GM10248 (cell line): Measurements from ENCODE around the gene TMEM167B.

Experiments used
- CTCF ChIA-PET: fragments of 300-600 bp; sonication (Branson Sonifier 250); formaldehyde crosslinking; extraction: SDS; loops from one replicate; lab custom pipeline; 2021; ENCODE audit warnings: antibody characterized with exemption; lab: Yijun Ruan, JAX
- POLR2A ChIA-PET: fragments of 350-650 bp; sonication (Branson Sonifier 250); formaldehyde crosslinking; extraction: SDS; loops from one replicate; lab custom pipeline; 2020; ENCODE audit warnings: antibody characterized with exemption; lab: Yijun Ruan, JAX
- DNase-seq: peaks from one replicate; pipeline ENCODE4 v3.0.0; 2012; ENCODE audit errors: extremely low spot score
- CTCF ChIP-seq: IDR thresholded peaks from 2 replicates; pipeline ENCODE4 v1.5.1; 2012; ENCODE audit warnings: mild to moderate bottlenecking, low read depth; ENCODE audit errors: extremely low read depth, missing control alignments, control extremely low read depth

TMEM167B gene

DNA sequence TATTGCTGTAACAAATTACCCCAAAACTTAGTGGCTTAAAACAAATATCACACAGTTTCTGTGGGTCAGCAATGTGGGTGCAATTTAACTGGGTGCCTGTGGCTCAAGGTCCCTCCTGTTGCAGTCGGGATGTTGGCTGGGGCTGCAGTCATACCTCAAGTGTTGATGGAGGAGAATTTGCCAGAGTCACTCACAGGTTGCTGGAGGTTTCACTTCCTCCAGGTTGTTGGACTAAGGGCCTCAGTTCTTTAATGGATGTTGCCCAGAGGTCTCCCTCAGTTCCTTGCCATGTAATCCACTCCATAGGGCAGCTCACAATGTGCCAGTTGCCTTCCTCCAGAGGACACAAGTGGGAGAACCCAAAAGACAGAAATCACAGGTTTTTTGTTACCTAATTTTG lies 12.2 kb upstream of the TMEM167B start:
- ChIA-PET POLR2A (no interaction called here), CTCF (interaction anchor here (0.9 to 1.2 kb wide), 2 partner anchors 8 to 33 kb away, joined by 3 to 4 read pairs; no protein-coding TSS in a partner anchor)
- DNase-seq: no peak
- TF ChIP-seq CTCF: no peak

DNA sequence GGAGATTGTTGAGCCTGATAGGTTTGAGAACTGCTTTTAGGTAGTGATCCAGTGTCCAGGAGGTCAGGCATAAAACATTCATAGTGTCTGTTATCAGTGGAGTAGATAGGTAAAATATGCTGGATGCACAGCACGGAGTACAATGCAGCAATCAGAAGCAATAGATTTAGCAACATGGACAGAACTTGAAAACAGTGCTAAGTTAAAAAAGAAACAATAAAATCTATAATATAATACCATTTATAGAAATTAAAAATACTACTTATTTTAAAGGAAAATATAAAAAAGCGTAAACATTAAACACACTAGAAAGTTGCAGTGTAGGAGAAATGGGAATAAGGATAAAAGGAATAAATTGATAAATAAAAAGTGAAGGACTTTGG lies 11.3 kb upstream of the TMEM167B start:
- no peak for TF ChIP-seq CTCF
- POLR2A ChIA-PET: no interaction called here
- CTCF ChIA-PET: no interaction called here
- DNase-seq: no peak

DNA sequence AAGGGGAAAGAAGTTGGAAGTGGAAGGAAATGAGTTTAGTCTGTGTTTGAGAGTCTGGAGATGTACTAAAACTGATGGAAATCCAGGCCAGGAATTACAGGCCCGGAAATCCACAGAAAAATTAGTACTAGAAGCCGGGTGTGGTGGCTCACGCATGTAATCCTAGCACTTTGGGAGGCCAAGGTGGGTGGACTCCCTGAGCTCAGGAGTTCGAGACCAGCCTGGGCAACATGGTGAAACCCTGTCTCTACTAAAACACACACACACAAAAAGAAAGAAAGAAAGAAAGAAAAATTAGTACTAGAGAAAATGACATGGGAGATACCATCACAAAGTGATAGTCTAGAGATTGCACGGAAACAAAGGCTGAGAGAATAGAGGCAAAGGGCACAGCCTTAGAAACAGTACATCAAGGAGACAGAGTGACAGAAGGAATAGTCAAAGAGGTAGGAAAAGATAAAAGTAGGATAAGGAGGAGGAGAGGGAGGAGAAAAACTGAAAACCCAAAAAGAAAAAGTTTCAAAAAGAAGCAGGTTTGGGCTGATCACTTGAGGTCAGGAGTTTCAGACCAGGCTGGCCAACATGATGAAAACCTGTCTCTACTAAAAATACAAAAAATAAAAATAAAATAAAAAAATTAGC lies 10.0 kb upstream of the TMEM167B start:
- no peak for TF ChIP-seq CTCF
- no peak for DNase-seq
- ChIA-PET CTCF (interaction anchor here (1.1 to 1.8 kb wide), 3 partner anchors 12 to 32 kb away, joined by 3 to 5 read pairs (median 3); a partner anchor contains a TSS), POLR2A (no interaction called here)

DNA sequence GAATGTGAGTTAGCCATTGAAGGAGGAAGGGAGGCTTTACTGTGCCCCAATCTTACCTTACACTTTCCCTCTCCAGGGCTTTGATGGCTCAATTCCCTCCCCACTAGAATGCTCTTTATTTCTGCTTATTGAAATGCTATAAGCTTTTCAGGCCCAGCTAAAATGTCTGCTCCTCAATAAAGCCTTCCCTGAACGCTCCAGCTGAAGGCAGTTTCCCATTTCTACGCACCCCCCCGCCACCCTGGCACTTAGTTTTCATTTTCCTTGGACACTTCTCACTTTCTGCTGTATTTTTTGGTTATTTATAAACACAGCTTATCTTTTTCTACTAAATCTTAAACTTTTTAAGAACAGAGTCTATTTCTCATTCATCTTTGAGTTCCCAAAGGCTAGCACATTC lies 7.1 kb upstream of the TMEM167B start:
- DNase-seq: no peak
- CTCF ChIA-PET: interaction anchor here (0.6 to 4.0 kb wide), 3 partner anchors 16 to 95 kb away, joined by 3 to 23 read pairs (median 3); no protein-coding TSS in a partner anchor
- TF ChIP-seq CTCF: no peak
- POLR2A ChIA-PET: no interaction called here

- ChIA-PET POLR2A (no interaction called here), CTCF (interaction anchor here (0.6 to 4.0 kb wide), 4 partner anchors 8 to 96 kb away, joined by 3 to 23 read pairs (median 4); partner anchors contain the start of gene TAF13)
- no peak for DNase-seq
- TF ChIP-seq CTCF: no peak
Observed at GRCh38 chr1:109083923-109084322, 6.6 kb upstream of the TMEM167B start.

DNA sequence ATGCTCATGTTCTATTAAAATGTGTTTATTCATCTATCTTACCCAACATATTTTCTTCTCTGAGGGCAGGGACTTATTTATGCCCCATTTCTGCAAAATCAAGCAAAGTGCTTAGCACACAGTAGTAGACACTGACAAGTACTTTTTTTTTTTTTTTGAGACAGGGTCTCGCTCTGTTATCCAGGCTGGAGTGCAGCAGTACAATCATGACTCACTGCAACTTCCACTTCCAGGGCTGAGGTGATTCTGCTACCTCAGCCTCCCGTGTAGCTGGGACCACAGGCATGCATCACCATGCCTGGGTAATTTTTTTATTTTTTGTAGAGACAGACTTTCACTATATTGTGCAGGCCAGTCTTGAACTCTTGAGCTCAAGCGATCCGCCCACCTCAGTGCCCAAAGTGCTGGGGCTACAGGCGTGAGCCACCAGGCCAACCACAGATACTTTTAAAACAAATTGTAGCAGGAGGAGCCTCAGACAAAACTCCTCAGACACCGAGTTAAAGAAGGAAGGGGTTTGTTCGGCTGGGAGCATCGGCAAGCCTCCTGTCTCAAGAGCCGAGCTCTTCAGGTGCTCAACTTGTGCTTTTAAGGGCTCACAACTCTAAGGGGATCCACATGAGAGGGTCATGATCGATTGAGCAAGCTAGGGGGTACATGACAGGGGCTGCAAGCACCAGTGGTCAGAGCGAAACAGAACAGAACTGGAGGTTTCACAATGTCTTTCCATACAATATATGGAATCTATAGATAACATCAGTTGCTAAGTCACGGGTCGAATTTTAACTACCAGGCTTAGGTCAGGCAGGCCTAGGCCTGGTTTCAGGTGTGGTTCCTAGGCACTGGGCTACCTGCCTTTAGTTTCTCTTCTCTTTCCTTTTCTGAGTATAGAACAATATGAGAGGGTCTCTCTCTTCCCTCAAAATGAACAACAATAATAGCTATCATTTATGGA lies 5.7 kb upstream of the TMEM167B start:
- TF ChIP-seq CTCF: no peak
- CTCF ChIA-PET: interaction anchor here (1.4 to 4.0 kb wide), 3 partner anchors 9 to 15 kb away, joined by 5 to 23 read pairs (median 5); partner anchors contain the start of gene TAF13
- DNase-seq: no peak
- POLR2A ChIA-PET: interaction anchor here (0.7 kb wide), 1 partner anchor 15 kb away, joined by 3 read pairs; no protein-coding TSS in a partner anchor
